Measurements from ENCODE around the gene ZNF778.

DNA sequence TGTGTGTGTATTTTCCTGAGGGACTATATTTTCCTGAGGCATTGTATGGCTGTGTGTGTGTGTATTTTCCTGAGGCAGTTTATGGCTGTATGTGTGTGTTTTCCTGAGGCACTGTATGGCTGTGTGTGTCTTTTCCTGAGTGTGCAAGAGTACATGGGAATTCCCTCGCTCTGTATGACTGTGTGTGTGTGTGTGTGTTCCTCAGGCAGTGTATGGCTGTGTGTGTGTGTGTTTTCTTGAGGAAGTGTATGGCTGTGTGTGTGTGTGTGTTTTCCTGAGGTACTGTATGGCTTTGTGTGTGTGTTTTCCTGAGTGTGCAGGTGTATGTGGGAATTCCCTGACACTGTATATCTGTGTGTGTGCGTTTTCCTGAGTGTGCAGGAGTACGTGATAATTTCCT lies 4.1 kb downstream of the ZNF778 start:
- TF ChIP-seq POLR2A (IDR thresholded peaks at IDR 0.05) = no peak
- TF ChIP-seq, protein P1, sequence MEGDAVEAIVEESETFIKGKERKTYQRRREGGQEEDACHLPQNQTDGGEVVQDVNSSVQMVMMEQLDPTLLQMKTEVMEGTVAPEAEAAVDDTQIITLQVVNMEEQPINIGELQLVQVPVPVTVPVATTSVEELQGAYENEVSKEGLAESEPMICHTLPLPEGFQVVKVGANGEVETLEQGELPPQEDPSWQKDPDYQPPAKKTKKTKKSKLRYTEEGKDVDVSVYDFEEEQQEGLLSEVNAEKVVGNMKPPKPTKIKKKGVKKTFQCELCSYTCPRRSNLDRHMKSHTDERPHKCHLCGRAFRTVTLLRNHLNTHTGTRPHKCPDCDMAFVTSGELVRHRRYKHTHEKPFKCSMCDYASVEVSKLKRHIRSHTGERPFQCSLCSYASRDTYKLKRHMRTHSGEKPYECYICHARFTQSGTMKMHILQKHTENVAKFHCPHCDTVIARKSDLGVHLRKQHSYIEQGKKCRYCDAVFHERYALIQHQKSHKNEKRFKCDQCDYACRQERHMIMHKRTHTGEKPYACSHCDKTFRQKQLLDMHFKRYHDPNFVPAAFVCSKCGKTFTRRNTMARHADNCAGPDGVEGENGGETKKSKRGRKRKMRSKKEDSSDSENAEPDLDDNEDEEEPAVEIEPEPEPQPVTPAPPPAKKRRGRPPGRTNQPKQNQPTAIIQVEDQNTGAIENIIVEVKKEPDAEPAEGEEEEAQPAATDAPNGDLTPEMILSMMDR (IDR thresholded peaks at IDR 0.05) = no peak

Data from body of pancreas (tissue), 4 donors.